Neural crest cell (in vitro differentiated cells): Measurements from ENCODE around the gene LRRN4CL. TPM values are rescaled to one million over a fixed set of nuclear protein-coding genes. Genes with fewer than 3 reads are reported as not detected.
"Not testable (repeated sequence)": the region's sequence is repeated elsewhere in the genome, so short reads cannot be mapped to it uniquely, and the experiment has no call there.

Source experiments
- DNase-seq: peaks from one replicate; pipeline ENCODE4 v3.0.0; 2021; ENCODE audit warnings: low read depth, mixed read lengths, low spot score
- H3K27ac Mint-ChIP-seq: one replicate; pipeline ENCODE4 v1.8.0; 2021; ENCODE audit warnings: mild to moderate bottlenecking, mixed read lengths; ENCODE audit not compliant: unreplicated experiment
- H3K27me3 Mint-ChIP-seq: 2 replicates; pipeline ENCODE4 v1.8.0; 2021; ENCODE audit warnings: low read depth, mild to moderate bottlenecking, mixed read lengths
- H3K36me3 Mint-ChIP-seq: 2 replicates; pipeline ENCODE4 v1.8.0; 2021; ENCODE audit warnings: low read depth, mild to moderate bottlenecking, mixed read lengths
- H3K4me1 Mint-ChIP-seq: 2 replicates; pipeline ENCODE4 v1.8.0; 2021; ENCODE audit warnings: mixed read lengths
- H3K4me3 Mint-ChIP-seq: one replicate; pipeline ENCODE4 v1.8.0; 2021; ENCODE audit warnings: mild to moderate bottlenecking, mixed read lengths
- H3K9me3 Mint-ChIP-seq: 2 replicates; pipeline ENCODE4 v1.8.0; 2021; ENCODE audit warnings: mixed read lengths
- total RNA-seq: library from RNA; stranded (reverse); gene quantifications from 2 replicates; pipeline ENCODE4 v1.2.1, GENCODE V29; 2021
- TF ChIP-seq, protein P1 (sequence below): fragments of 200-600 bp; sonication (generic); conservative IDR thresholded peaks from 2 replicates; pipeline ENCODE4 v1.5.0; 2021; ENCODE audit warnings: antibody characterized with exemption, mild to moderate bottlenecking

LRRN4CL gene
- total RNA-seq, 1 donor from 2014 or later, result 1.8 TPM

DNA sequence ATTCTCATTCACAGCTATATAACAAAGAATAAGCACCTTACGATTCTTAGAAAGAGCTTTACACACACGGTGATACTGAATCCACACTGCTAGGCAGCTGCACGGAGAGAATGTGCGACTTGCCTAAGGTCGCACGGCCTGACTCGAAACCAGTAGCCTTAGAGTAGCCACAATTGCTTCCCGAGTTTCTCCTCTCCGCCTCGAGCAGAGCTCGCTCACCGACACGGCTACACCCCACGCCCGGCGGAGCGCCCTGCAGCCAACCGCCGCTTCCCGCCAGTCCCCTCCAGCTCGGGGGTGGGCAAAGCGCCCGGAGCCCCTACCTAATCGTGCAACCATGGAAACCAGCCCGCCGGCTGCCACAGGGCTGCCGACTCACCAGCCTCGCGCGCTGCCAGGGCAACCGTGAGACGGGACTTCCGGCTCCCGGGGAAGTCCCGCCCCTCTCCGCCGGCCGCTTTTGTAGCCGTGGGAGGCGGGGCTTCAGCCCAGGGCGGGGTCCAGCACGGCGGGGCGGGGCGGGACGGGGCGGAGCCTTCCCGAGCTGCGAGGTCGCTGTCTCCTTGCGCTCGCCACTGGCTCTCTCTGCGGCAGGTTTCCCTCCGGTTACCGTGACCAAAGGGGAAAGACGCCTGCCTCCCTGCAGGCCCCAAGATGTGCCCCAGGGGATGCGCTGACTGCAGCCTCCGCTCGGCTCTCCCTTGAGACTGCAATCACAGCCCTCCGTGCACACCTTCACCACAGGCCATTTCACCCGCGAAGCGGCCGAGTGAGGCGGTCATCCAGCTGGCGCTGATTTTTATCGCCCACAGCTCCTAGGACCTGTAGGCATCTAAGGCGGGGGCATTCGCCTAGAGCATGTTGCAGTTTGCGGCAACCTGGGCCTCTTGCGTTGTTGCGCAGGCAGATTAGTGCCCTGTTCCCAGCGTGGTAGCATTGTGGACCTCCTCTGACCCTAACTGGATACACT, 16.8 kb upstream of the LRRN4CL start:
- TF ChIP-seq, protein P1, sequence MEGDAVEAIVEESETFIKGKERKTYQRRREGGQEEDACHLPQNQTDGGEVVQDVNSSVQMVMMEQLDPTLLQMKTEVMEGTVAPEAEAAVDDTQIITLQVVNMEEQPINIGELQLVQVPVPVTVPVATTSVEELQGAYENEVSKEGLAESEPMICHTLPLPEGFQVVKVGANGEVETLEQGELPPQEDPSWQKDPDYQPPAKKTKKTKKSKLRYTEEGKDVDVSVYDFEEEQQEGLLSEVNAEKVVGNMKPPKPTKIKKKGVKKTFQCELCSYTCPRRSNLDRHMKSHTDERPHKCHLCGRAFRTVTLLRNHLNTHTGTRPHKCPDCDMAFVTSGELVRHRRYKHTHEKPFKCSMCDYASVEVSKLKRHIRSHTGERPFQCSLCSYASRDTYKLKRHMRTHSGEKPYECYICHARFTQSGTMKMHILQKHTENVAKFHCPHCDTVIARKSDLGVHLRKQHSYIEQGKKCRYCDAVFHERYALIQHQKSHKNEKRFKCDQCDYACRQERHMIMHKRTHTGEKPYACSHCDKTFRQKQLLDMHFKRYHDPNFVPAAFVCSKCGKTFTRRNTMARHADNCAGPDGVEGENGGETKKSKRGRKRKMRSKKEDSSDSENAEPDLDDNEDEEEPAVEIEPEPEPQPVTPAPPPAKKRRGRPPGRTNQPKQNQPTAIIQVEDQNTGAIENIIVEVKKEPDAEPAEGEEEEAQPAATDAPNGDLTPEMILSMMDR, result no peak
- H3K4me3 Mint-ChIP-seq, result peak overlapping the region; percentile 93
- peaks cover 12% of the 10 kb centered on the region for H3K36me3 Mint-ChIP-seq
- peaks cover 51% of the 10 kb centered on the region for H3K4me1 Mint-ChIP-seq
- H3K27ac Mint-ChIP-seq, result peak overlapping the region; percentile 98
- DNase-seq, result peak; percentile 90
- peaks cover 10% of the 10 kb centered on the region for H3K27me3 Mint-ChIP-seq
- H3K9me3 Mint-ChIP-seq, result no peaks in the 10 kb centered on the region

DNA sequence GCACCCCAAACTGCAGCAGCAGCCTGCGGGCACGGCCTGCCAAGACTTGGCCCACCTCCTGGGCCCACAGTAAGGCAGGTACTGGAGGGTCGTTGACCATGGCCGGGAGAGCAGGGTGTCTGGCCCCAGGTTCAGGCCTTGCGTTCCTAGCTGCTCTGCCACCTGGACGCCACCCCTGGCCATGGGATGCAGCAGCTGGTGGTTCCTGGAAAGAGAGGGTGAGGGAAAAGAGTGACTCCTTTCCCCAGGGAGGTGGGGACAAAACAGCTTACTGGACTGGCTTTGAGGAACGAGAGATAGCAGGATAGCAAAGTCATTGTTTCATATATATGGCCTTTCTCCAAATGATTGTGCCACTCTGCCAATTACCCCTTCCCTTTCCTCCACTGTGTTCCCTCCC, 16.1 kb upstream of the LRRN4CL start:
- H3K27ac Mint-ChIP-seq, result peak overlapping the region; percentile 95
- peaks cover 12% of the 10 kb centered on the region for H3K36me3 Mint-ChIP-seq
- TF ChIP-seq, protein P1, result no peak
- peaks cover 48% of the 10 kb centered on the region for H3K4me1 Mint-ChIP-seq
- no peak for DNase-seq
- no peaks in the 10 kb centered on the region for H3K9me3 Mint-ChIP-seq
- peak overlapping the region; percentile 93 for H3K4me3 Mint-ChIP-seq
- H3K27me3 Mint-ChIP-seq, result peaks cover 10% of the 10 kb centered on the region

DNA sequence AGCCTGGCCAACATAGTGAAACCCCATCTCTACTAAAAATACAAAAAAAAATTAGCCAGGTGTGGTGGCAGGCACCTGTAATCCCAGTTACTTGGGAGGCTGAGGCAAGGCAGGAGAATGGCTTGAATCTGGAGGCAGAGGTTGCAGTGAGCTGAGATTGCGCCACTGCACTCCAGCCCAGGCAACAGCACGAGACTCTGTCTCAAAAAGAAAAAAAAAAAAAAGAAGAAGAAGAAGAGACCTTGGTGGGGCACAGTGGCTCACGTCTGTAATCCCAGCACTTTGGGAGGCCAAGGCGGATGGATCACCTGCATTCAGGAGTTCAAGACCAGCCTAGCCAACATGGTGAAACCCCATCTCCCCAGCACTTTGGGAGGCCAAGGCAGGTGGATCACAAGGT, 14.6 kb upstream of the LRRN4CL start:
- Mint-ChIP-seq H3K4me1 (peaks cover 33% of the 10 kb centered on the region), H3K4me3 (peak overlapping the region; percentile 34), H3K36me3 (peaks cover 12% of the 10 kb centered on the region)
- H3K9me3 Mint-ChIP-seq, H3K27me3 Mint-ChIP-seq, DNase-seq, H3K27ac Mint-ChIP-seq: not testable (repeated sequence)

DNA sequence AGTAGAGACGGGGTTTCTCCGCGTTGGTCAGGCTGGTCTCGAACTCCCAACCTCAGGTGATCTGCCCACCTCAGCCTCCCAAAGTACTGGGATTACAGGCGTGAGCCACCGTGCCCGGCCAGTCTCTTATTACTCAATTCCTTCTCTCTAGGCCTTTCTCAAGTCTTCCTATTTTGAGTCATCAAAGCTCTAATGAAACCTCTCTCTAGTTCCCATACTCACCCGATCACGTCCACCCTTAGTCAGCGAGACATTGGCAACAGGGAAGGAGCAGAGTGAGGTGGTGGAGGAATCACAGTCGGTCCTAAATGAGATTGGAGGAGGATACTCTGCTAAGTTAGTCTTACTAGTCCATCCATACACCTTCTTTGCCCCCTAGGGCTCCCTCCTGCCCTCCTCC, 12.9 kb upstream of the LRRN4CL start:
- TF ChIP-seq, protein P1, result no peak
- DNase-seq, result no peak
- peaks cover 20% of the 10 kb centered on the region for H3K4me1 Mint-ChIP-seq
- peaks cover 15% of the 10 kb centered on the region for H3K36me3 Mint-ChIP-seq
- no peaks in the 10 kb centered on the region for H3K9me3 Mint-ChIP-seq
- peak overlapping the region; percentile 66 for H3K4me3 Mint-ChIP-seq
- H3K27ac Mint-ChIP-seq, result peak overlapping the region; percentile 78
- H3K27me3 Mint-ChIP-seq, result peaks cover 5% of the 10 kb centered on the region

DNA sequence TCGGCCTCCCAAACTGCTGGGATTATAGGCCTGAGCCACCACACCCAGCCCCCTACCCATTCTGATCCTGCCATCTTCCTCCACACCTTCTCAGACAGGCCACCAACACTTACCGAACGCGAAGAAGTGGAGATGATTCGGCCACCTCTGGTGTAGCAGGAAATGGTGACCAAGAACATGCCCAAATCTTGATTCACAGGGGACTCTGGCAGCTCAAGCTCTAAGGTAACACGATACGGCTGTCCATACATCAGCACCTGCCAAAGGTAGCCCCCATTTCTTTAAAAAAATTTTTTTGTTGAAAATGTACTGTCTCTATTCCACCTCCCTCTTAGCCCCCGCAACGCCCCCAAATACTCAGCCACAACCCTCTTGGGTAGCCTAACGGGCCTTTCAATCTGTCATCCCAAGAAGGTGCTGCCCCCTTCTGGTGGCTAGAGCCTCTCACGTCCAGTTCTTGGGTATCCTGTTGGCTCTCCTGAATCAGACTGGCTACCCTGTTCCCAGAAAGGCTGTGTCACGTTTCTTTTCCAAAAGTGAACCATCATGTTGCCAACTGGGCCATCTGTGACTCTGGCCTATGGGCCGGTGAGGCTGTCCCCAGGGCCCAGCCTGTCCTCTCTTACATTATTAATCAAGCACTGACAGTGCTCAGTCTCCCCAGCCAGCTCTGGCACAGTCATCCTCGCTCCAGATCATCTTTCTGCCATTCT, 5.3 kb upstream of the LRRN4CL start:
- TF ChIP-seq, protein P1, result peak; percentile 83
- peaks cover 12% of the 10 kb centered on the region for H3K4me1 Mint-ChIP-seq
- H3K4me3 Mint-ChIP-seq, result peak overlapping the region; percentile 42
- peak; percentile 74 for DNase-seq
- H3K27me3 Mint-ChIP-seq, result no peaks in the 10 kb centered on the region
- H3K36me3 Mint-ChIP-seq, result peaks cover 15% of the 10 kb centered on the region
- no peaks in the 10 kb centered on the region for H3K9me3 Mint-ChIP-seq
- H3K27ac Mint-ChIP-seq, result peak overlapping the region; percentile 7

DNA sequence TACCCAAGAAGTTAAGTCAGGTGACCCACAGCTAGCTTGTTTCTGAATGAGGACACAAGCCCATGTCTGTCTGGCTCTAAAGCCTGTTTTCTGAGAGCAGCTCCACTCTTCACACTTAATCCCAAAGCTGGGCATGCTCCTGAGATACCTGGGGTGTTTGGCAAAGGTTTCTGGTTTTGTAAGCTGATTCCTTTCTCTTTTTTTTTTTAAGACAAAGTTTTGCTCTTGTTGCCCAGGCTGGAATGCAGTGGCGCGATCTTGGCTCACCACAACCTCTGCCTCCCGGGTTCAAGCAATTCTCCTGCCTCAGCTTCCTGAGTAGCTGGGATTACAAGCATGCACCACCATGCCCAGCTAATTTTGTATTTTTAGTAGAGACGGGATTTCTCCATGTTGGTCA, 4.3 kb upstream of the LRRN4CL start:
- H3K4me3 Mint-ChIP-seq, H3K9me3 Mint-ChIP-seq, DNase-seq, H3K27ac Mint-ChIP-seq, H3K27me3 Mint-ChIP-seq: not testable (repeated sequence)
- Mint-ChIP-seq H3K4me1 (peaks cover 20% of the 10 kb centered on the region), H3K36me3 (peaks cover 15% of the 10 kb centered on the region)
